HEK293 (cell line): ENCODE results near the gene POLR2E.

ENCODE experiments used
- CTCF ChIA-PET: fragments of 350-600 bp; formaldehyde crosslinking; extraction: SDS; loops from one replicate; lab custom pipeline; 2021; ENCODE audit warnings: antibody characterized with exemption; lab: Yijun Ruan, JAX
- POLR2A ChIA-PET: fragments of 300-600 bp; formaldehyde crosslinking; extraction: SDS; loops from one replicate; lab custom pipeline; 2020; ENCODE audit warnings: antibody characterized with exemption, inconsistent platforms; lab: Yijun Ruan, JAX
- H3K27ac ChIP-seq: fragments of 200-500 bp; sonication (Bioruptor generic); 2 replicates; pipeline ENCODE4 v1.5.1; 2014; ENCODE audit warnings: low read depth, low read length, control low read depth, inconsistent platforms; ENCODE audit errors: extremely low read depth
- H3K36me3 ChIP-seq, 2 experiments: fragments of 200-500 bp in 1 of 2; sonication (Bioruptor generic) in 1 of 2; 1 replicate in 1 of 2; 2 replicates in 1 of 2; pipeline ENCODE4 v1.5.1; 2014 to 2017; ENCODE audit warnings: inconsistent platforms in 2 of 2, low read length in 2 of 2; ENCODE audit not compliant: control insufficient read depth in 2 of 2, insufficient read depth in 1 of 2
- H3K4me1 ChIP-seq: fragments of 200-500 bp; sonication (Bioruptor generic); 2 replicates; pipeline ENCODE4 v1.5.1; 2014; ENCODE audit warnings: mild to moderate bottlenecking, low read length, inconsistent platforms; ENCODE audit not compliant: control insufficient read depth, insufficient read depth
- H3K4me3 ChIP-seq: 2 replicates; pipeline ENCODE4 v1.5.1; 2011; ENCODE audit warnings: low read depth, mild to moderate bottlenecking, control low read depth, low read length, moderate library complexity
- H3K9me3 ChIP-seq: fragments of 200-500 bp; sonication (Bioruptor generic); 2 replicates; pipeline ENCODE4 v1.5.1; 2014; ENCODE audit warnings: low read depth, low read length, inconsistent platforms; ENCODE audit not compliant: control insufficient read depth, insufficient read depth
- GFI1B ChIP-seq: fragments of 450-650 bp; formaldehyde crosslinking; IDR thresholded peaks from 2 replicates; pipeline ENCODE4 v1.5.1; 2016; ENCODE audit warnings: missing biosample characterization, missing genetic modification characterization
- HOXA7 ChIP-seq: sonication (generic); formaldehyde crosslinking; IDR thresholded peaks from 2 replicates; pipeline ENCODE4 v1.8.1; 2022; ENCODE audit warnings: missing genetic modification reagents, borderline replicate concordance
- OSR2 ChIP-seq: fragments of 450-650 bp; formaldehyde crosslinking; IDR thresholded peaks from 2 replicates; pipeline ENCODE4 v1.5.1; 2016; ENCODE audit warnings: missing biosample characterization, missing genetic modification characterization
- OVOL3 ChIP-seq: fragments of 450-650 bp; formaldehyde crosslinking; IDR thresholded peaks from 2 replicates; pipeline ENCODE4 v1.5.1; 2016; ENCODE audit warnings: missing biosample characterization, missing genetic modification characterization
- ZBTB7A ChIP-seq: fragments of 450-650 bp; formaldehyde crosslinking; IDR thresholded peaks from 2 replicates; pipeline ENCODE4 v1.5.1; 2016; ENCODE audit warnings: low read depth, missing biosample characterization, missing genetic modification characterization
- ZNF10 ChIP-seq: fragments of 450-650 bp; formaldehyde crosslinking; IDR thresholded peaks from 2 replicates; pipeline ENCODE4 v1.5.1; 2017; ENCODE audit warnings: missing biosample characterization, missing genetic modification characterization
- ZNF114 ChIP-seq: fragments of 450-650 bp; formaldehyde crosslinking; IDR thresholded peaks from 2 replicates; pipeline ENCODE4 v1.5.0; 2017; ENCODE audit warnings: missing biosample characterization, missing genetic modification characterization
- ZNF133 ChIP-seq: fragments of 450-650 bp; formaldehyde crosslinking; IDR thresholded peaks from 2 replicates; pipeline ENCODE4 v1.5.1; 2016; ENCODE audit warnings: missing biosample characterization, missing genetic modification characterization
- ZNF174 ChIP-seq: fragments of 450-650 bp; formaldehyde crosslinking; IDR thresholded peaks from 2 replicates; pipeline ENCODE4 v1.5.0; 2017; ENCODE audit warnings: missing biosample characterization, mild to moderate bottlenecking, missing genetic modification characterization
- ZNF202 ChIP-seq: fragments of 450-650 bp; formaldehyde crosslinking; IDR thresholded peaks from 2 replicates; pipeline ENCODE4 v1.5.1; 2016; ENCODE audit warnings: missing biosample characterization, missing genetic modification characterization, borderline replicate concordance
- ZNF274 ChIP-seq, 2 experiments: fragments of 200-500 bp in 1 of 2; fragments of 450-650 bp in 1 of 2; sonication (Bioruptor generic) in 1 of 2; formaldehyde crosslinking in 1 of 2; IDR thresholded peaks; 2 replicates each; pipeline versions ENCODE4 v1.5.1 to v1.6.1; 2014 to 2016; ENCODE audit warnings: borderline replicate concordance in 1 of 2, inconsistent platforms in 1 of 2, low read length in 1 of 2, missing biosample characterization in 1 of 2, missing genetic modification characterization in 1 of 2
- ZNF292 ChIP-seq: fragments of 450-650 bp; formaldehyde crosslinking; IDR thresholded peaks from 2 replicates; pipeline ENCODE4 v1.5.1; 2016; ENCODE audit warnings: low read depth, missing biosample characterization, missing genetic modification characterization, borderline replicate concordance
- ZNF311 ChIP-seq: fragments of 450-650 bp; formaldehyde crosslinking; IDR thresholded peaks from 2 replicates; pipeline ENCODE4 v1.5.1; 2017; ENCODE audit warnings: missing biosample characterization, missing genetic modification characterization, borderline replicate concordance
- ZNF366 ChIP-seq: fragments of 450-650 bp; formaldehyde crosslinking; conservative IDR thresholded peaks from 2 replicates; pipeline ENCODE4 v1.5.1; 2016; ENCODE audit warnings: missing biosample characterization, missing genetic modification characterization
- ZNF48 ChIP-seq: fragments of 450-650 bp; formaldehyde crosslinking; IDR thresholded peaks from 2 replicates; pipeline ENCODE4 v1.5.1; 2016; ENCODE audit warnings: missing biosample characterization, missing genetic modification characterization
- ZNF521 ChIP-seq: fragments of 450-650 bp; formaldehyde crosslinking; IDR thresholded peaks from 2 replicates; pipeline ENCODE4 v1.5.1; 2017; ENCODE audit warnings: missing biosample characterization, mild to moderate bottlenecking, missing genetic modification characterization
- ZNF549 ChIP-seq: fragments of 450-650 bp; IDR thresholded peaks from 2 replicates; pipeline ENCODE4 v1.5.1; 2018; ENCODE audit warnings: missing biosample characterization, missing genetic modification characterization, mild to moderate bottlenecking, inconsistent platforms, moderate library complexity
- ZNF585B ChIP-seq: fragments of 450-650 bp; formaldehyde crosslinking; IDR thresholded peaks from 2 replicates; pipeline ENCODE4 v1.5.1; 2016; ENCODE audit warnings: missing biosample characterization, missing genetic modification characterization
- ZNF670 ChIP-seq: fragments of 450-650 bp; formaldehyde crosslinking; IDR thresholded peaks from 2 replicates; pipeline ENCODE4 v1.5.1; 2016; ENCODE audit warnings: missing biosample characterization, missing genetic modification characterization, low read depth
- ZNF707 ChIP-seq: fragments of 450-650 bp; formaldehyde crosslinking; IDR thresholded peaks from 2 replicates; pipeline ENCODE4 v1.5.1; 2016; ENCODE audit warnings: missing biosample characterization, missing genetic modification characterization
- ZNF777 ChIP-seq: fragments of 450-650 bp; formaldehyde crosslinking; IDR thresholded peaks from 2 replicates; pipeline ENCODE4 v1.5.1; 2017; ENCODE audit warnings: missing biosample characterization, missing genetic modification characterization, borderline replicate concordance
- ZNF792 ChIP-seq: fragments of 450-650 bp; formaldehyde crosslinking; IDR thresholded peaks from 2 replicates; pipeline ENCODE4 v1.5.1; 2016; ENCODE audit warnings: missing biosample characterization, missing genetic modification characterization
- TF ChIP-seq, protein P1 (sequence below): fragments of 450-650 bp; formaldehyde crosslinking; IDR thresholded peaks from 2 replicates; pipeline ENCODE4 v1.5.0; 2017; ENCODE audit warnings: missing biosample characterization, missing genetic modification characterization, borderline replicate concordance
- TF ChIP-seq, protein P2 (sequence below): fragments of 450-650 bp; formaldehyde crosslinking; IDR thresholded peaks from 2 replicates; pipeline ENCODE4 v1.5.1; 2016; ENCODE audit warnings: missing biosample characterization, missing genetic modification characterization, borderline replicate concordance
- TF ChIP-seq, protein P3 (sequence below): fragments of 450-650 bp; formaldehyde crosslinking; IDR thresholded peaks from 2 replicates; pipeline ENCODE4 v1.5.1; 2016; ENCODE audit warnings: missing biosample characterization, missing genetic modification characterization
- TF ChIP-seq, protein P4 (sequence below): fragments of 450-650 bp; formaldehyde crosslinking; IDR thresholded peaks from 2 replicates; pipeline ENCODE4 v1.5.1; 2016; ENCODE audit warnings: missing biosample characterization, missing genetic modification characterization
- TF ChIP-seq, protein P5 (sequence below): fragments of 450-650 bp; formaldehyde crosslinking; IDR thresholded peaks from 2 replicates; pipeline ENCODE4 v1.5.1; 2016; ENCODE audit warnings: missing biosample characterization, missing genetic modification characterization, borderline replicate concordance

Gene POLR2E

DNA sequence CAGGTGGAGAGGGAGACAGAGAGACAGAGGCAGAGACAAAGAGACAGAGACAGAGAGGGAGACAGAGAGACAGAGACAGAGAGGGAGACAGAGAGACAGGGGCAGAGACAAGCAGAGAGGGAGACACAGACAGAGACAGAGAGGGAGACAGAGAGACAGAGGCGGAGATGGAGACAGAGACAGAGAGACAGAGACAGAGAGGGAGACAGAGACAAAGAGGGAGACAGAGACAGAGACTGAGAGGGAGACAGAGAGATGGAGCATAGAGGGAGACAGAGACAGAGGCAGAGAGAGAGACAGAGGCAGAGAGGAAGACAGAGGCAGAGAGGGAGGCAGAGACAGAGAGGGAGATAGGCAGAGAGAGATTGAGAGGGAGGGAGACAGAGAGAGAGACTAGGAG, 49.6 kb upstream of the POLR2E start:
- peaks cover 0 to 18% of the 10 kb centered on the region in 2 experiments; a peak in 2 of 3 replicates for H3K36me3 ChIP-seq
- no peak overlapping the region for H3K27ac ChIP-seq
- H3K4me3 ChIP-seq, result no peak overlapping the region
- no peak for TF ChIP-seq ZNF292 (tag by site-specific recombination)
- peak; percentile 93 for TF ChIP-seq ZNF202 (tag by site-specific recombination)
- 0 out of 2 replicates have a peak, but pooled peaks have one; percentile 0 for TF ChIP-seq ZNF48 (tag by site-specific recombination)
- TF ChIP-seq ZNF792 (tag by site-specific recombination), result no peak
- TF ChIP-seq OSR2 (tag by site-specific recombination), result no peak
- no peak for TF ChIP-seq ZNF174 (tag by site-specific recombination)
- 0 out of 2 replicates have a peak, but pooled peaks have one; percentile 57 for TF ChIP-seq ZNF114 (tag by site-specific recombination)
- TF ChIP-seq GFI1B, result no peak
- TF ChIP-seq ZNF366 (tag by site-specific recombination), result no peak
- TF ChIP-seq, protein P1, sequence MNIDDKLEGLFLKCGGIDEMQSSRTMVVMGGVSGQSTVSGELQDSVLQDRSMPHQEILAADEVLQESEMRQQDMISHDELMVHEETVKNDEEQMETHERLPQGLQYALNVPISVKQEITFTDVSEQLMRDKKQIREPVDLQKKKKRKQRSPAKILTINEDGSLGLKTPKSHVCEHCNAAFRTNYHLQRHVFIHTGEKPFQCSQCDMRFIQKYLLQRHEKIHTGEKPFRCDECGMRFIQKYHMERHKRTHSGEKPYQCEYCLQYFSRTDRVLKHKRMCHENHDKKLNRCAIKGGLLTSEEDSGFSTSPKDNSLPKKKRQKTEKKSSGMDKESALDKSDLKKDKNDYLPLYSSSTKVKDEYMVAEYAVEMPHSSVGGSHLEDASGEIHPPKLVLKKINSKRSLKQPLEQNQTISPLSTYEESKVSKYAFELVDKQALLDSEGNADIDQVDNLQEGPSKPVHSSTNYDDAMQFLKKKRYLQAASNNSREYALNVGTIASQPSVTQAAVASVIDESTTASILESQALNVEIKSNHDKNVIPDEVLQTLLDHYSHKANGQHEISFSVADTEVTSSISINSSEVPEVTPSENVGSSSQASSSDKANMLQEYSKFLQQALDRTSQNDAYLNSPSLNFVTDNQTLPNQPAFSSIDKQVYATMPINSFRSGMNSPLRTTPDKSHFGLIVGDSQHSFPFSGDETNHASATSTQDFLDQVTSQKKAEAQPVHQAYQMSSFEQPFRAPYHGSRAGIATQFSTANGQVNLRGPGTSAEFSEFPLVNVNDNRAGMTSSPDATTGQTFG (tag by site-specific recombination), result 0 out of 2 replicates have a peak, but pooled peaks have one; percentile 14
- TF ChIP-seq ZNF549, result no peak
- no peak for TF ChIP-seq ZNF707 (tag by site-specific recombination)
- no peak for TF ChIP-seq OVOL3 (tag by site-specific recombination)
- no peak for TF ChIP-seq HOXA7
- TF ChIP-seq, protein P2, sequence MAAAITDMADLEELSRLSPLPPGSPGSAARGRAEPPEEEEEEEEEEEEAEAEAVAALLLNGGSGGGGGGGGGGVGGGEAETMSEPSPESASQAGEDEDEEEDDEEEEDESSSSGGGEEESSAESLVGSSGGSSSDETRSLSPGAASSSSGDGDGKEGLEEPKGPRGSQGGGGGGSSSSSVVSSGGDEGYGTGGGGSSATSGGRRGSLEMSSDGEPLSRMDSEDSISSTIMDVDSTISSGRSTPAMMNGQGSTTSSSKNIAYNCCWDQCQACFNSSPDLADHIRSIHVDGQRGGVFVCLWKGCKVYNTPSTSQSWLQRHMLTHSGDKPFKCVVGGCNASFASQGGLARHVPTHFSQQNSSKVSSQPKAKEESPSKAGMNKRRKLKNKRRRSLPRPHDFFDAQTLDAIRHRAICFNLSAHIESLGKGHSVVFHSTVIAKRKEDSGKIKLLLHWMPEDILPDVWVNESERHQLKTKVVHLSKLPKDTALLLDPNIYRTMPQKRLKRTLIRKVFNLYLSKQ, result no peak
- TF ChIP-seq, protein P3, sequence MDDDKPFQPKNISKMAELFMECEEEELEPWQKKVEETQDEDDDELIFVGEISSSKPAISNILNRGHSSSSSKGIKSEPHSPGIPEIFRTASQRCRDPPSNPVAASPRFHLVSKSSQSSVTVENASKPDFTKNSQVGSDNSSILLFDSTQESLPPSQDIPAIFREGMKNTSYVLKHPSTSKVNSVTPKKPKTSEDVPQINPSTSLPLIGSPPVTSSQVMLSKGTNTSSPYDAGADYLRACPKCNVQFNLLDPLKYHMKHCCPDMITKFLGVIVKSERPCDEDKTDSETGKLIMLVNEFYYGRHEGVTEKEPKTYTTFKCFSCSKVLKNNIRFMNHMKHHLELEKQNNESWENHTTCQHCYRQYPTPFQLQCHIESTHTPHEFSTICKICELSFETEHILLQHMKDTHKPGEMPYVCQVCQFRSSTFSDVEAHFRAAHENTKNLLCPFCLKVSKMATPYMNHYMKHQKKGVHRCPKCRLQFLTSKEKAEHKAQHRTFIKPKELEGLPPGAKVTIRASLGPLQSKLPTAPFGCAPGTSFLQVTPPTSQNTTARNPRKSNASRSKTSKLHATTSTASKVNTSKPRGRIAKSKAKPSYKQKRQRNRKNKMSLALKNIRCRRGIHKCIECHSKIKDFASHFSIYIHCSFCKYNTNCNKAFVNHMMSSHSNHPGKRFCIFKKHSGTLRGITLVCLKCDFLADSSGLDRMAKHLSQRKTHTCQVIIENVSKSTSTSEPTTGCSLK (tag by site-specific recombination), result no peak
- no peak for TF ChIP-seq ZNF274 (IDR thresholded peaks at IDR 0.05; ENCODE audit: low read length)
- 0 out of 2 replicates have a peak, but pooled peaks have one; percentile 10 for TF ChIP-seq ZNF274 (tag by site-specific recombination; IDR thresholded peaks at IDR 0.05; ENCODE audit: borderline replicate concordance)
- peak; percentile 15; the same call in 1 of the 2 replicates for TF ChIP-seq ZNF521 (tag by site-specific recombination)
- TF ChIP-seq, protein P4, sequence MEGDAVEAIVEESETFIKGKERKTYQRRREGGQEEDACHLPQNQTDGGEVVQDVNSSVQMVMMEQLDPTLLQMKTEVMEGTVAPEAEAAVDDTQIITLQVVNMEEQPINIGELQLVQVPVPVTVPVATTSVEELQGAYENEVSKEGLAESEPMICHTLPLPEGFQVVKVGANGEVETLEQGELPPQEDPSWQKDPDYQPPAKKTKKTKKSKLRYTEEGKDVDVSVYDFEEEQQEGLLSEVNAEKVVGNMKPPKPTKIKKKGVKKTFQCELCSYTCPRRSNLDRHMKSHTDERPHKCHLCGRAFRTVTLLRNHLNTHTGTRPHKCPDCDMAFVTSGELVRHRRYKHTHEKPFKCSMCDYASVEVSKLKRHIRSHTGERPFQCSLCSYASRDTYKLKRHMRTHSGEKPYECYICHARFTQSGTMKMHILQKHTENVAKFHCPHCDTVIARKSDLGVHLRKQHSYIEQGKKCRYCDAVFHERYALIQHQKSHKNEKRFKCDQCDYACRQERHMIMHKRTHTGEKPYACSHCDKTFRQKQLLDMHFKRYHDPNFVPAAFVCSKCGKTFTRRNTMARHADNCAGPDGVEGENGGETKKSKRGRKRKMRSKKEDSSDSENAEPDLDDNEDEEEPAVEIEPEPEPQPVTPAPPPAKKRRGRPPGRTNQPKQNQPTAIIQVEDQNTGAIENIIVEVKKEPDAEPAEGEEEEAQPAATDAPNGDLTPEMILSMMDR (tag by site-specific recombination), result no peak
- no peak for TF ChIP-seq ZNF670 (tag by site-specific recombination)
- no peak for TF ChIP-seq ZNF10 (tag by site-specific recombination)
- TF ChIP-seq ZNF777 (tag by site-specific recombination), result peak; percentile 48; the same call in 1 of the 2 replicates
- no peak for TF ChIP-seq ZNF311
- TF ChIP-seq, protein P5, sequence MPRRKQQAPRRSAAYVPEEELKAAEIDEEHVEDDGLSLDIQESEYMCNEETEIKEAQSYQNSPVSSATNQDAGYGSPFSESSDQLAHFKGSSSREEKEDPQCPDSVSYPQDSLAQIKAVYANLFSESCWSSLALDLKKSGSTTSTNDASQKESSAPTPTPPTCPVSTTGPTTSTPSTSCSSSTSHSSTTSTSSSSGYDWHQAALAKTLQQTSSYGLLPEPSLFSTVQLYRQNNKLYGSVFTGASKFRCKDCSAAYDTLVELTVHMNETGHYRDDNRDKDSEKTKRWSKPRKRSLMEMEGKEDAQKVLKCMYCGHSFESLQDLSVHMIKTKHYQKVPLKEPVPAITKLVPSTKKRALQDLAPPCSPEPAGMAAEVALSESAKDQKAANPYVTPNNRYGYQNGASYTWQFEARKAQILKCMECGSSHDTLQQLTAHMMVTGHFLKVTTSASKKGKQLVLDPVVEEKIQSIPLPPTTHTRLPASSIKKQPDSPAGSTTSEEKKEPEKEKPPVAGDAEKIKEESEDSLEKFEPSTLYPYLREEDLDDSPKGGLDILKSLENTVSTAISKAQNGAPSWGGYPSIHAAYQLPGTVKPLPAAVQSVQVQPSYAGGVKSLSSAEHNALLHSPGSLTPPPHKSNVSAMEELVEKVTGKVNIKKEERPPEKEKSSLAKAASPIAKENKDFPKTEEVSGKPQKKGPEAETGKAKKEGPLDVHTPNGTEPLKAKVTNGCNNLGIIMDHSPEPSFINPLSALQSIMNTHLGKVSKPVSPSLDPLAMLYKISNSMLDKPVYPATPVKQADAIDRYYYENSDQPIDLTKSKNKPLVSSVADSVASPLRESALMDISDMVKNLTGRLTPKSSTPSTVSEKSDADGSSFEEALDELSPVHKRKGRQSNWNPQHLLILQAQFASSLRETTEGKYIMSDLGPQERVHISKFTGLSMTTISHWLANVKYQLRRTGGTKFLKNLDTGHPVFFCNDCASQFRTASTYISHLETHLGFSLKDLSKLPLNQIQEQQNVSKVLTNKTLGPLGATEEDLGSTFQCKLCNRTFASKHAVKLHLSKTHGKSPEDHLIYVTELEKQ (tag by site-specific recombination), result 0 out of 2 replicates have a peak, but pooled peaks have one; percentile 7
- TF ChIP-seq ZNF585B, result no peak
- no peak for TF ChIP-seq ZNF133 (tag by site-specific recombination)
- no peak for TF ChIP-seq ZBTB7A (tag by site-specific recombination)
- TF ChIP-seq, all 188 proteins: peak for 8
- Histone ChIP-seq H3K4me1 (no peaks in the 10 kb centered on the region), H3K9me3 (no peaks in the 10 kb centered on the region)
- CTCF ChIA-PET, result no interaction called here
- POLR2A ChIA-PET, result no interaction called here
